Ovary (tissue), 3 donors: ENCODE results near the gene OTUB1.

Source experiments
- EP300 ChIP-seq: sonication (generic); formaldehyde crosslinking; IDR thresholded peaks from one replicate; pipeline ENCODE4 v1.6.1; 2017; ENCODE audit warnings: antibody characterized with exemption
- POLR2A ChIP-seq: fragments of 450-650 bp; IDR thresholded peaks from one replicate; pipeline ENCODE4 v1.6.1; 2017; ENCODE audit warnings: antibody characterized with exemption, mild to moderate bottlenecking, moderate library complexity
- TF ChIP-seq, protein P1 (sequence below), 3 donors: fragments of 450-650 bp in 2 of 3; fragments of 200-600 bp in 1 of 3; IDR thresholded peaks; one replicate each; pipeline versions ENCODE4 v1.5.1 to v1.8.0; 2016 to 2022; ENCODE audit warnings: antibody characterized with exemption in 3 of 3, mild to moderate bottlenecking in 1 of 3
- donor health status: DM: no; HTN: no; CAD: no.

DNA sequence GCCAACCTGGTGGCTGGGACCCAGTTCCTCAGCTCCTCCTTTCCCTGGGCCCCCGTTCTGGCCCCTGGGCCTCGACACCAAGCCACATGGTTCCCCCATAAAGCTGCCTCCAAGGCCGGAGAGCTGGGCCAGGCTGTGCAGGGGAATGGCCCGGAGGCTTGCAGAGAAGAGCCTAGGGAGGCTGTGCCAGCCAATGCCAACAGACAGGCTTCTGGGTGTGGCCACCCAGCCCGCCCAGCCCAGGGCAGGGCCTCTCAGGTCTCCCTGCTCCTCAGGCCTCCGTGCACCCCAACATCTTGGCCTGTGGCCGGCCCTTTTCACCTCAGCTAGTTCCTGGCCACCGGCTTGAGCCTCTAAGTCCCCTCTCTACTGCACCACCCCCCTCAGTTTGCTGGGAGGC lies 32.1 kb downstream of the OTUB1 start:
- TF ChIP-seq, protein P1, sequence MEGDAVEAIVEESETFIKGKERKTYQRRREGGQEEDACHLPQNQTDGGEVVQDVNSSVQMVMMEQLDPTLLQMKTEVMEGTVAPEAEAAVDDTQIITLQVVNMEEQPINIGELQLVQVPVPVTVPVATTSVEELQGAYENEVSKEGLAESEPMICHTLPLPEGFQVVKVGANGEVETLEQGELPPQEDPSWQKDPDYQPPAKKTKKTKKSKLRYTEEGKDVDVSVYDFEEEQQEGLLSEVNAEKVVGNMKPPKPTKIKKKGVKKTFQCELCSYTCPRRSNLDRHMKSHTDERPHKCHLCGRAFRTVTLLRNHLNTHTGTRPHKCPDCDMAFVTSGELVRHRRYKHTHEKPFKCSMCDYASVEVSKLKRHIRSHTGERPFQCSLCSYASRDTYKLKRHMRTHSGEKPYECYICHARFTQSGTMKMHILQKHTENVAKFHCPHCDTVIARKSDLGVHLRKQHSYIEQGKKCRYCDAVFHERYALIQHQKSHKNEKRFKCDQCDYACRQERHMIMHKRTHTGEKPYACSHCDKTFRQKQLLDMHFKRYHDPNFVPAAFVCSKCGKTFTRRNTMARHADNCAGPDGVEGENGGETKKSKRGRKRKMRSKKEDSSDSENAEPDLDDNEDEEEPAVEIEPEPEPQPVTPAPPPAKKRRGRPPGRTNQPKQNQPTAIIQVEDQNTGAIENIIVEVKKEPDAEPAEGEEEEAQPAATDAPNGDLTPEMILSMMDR (IDR thresholded peaks at IDR 0.05), result no peak
- no peak for TF ChIP-seq POLR2A
- TF ChIP-seq EP300, result no peak
